ES-I3 (cell line): Measurements from ENCODE around the gene WFDC5.
"Not testable (repeated sequence)": the region's sequence is repeated elsewhere in the genome, so short reads cannot be mapped to it uniquely, and the experiment has no call there.

Experiments used
- H3K36me3 ChIP-seq: 2 replicates; pipeline ENCODE4 v1.6.1; 2013; ENCODE audit warnings: mild to moderate bottlenecking, low read length, control low read depth, moderate library complexity; ENCODE audit not compliant: insufficient read depth
- H3K4me1 ChIP-seq: 2 replicates; pipeline ENCODE4 v1.6.1; 2013; ENCODE audit warnings: mild to moderate bottlenecking, control low read depth, low read length; ENCODE audit not compliant: insufficient read depth
- H3K9ac ChIP-seq: 2 replicates; pipeline ENCODE4 v1.6.1; 2013; ENCODE audit warnings: low read depth, mild to moderate bottlenecking, low read length, moderate library complexity
- H3K9me3 ChIP-seq: 2 replicates; pipeline ENCODE4 v1.6.1; 2013; ENCODE audit warnings: mild to moderate bottlenecking, low read length, moderate library complexity; ENCODE audit not compliant: control insufficient read depth, insufficient read depth

WFDC5 gene

DNA sequence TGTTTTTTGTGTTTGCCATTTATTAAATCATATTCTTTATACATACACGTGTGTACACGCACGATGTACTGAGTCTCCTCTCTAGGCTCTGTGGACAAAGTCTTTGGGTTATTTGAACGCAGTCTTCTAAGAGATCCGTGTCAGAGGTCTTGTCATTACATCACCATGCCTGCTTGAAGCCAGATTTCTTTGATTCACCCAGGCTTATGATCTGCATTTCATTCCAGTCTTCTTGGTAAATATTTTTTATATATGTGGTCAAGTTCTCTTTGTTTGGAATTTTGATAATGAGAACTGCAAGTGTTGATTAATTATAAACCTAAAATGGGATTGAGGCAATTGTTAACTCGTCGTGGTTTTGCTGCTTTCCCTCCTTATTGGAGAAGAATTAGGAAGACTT is 48.6 kb downstream of the WFDC5 start:
- H3K9me3 ChIP-seq = peaks cover 3% of the 10 kb centered on the region; the same call in 1 of the 2 replicates
- H3K36me3 ChIP-seq = no peaks in the 10 kb centered on the region
- no peak overlapping the region for H3K9ac ChIP-seq
- H3K4me1 ChIP-seq = no peaks in the 10 kb centered on the region

DNA sequence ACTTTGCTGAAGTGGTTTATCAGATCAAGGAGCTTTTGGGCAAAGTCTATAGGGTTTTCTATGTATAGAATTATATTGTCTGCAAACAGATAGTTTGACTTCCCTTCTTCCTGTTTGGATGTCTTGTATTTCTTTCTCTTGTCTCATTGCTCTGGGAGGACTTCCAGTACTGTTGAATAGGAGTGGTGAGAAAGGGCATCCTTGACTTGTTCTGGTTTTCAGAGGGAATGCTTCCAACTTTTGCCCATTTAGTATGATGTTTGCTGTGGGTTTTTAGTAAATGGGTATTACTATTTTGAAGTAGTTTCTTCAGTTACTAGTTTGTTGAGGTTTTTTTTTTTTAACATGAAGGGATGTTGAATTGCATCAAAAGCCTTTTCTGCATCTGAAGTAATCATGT is 50.2 kb downstream of the WFDC5 start:
- H3K4me1 ChIP-seq = no peaks in the 10 kb centered on the region
- no peak overlapping the region for H3K9ac ChIP-seq
- no peaks in the 10 kb centered on the region for H3K36me3 ChIP-seq
- H3K9me3 ChIP-seq = peaks cover 3% of the 10 kb centered on the region; the same call in 1 of the 2 replicates

GRCh38 chr20:45063107-45063506 is 51.9 kb downstream of the WFDC5 start:
- not testable (repeated sequence) for H3K4me1 ChIP-seq, H3K9me3 ChIP-seq, H3K36me3 ChIP-seq, H3K9ac ChIP-seq

GRCh38 chr20:45061244-45061643 is 53.7 kb downstream of the WFDC5 start:
- Histone ChIP-seq H3K36me3 (no peaks in the 10 kb centered on the region), H3K9ac (no peak overlapping the region), H3K4me1 (no peaks in the 10 kb centered on the region), H3K9me3 (peaks cover 3% of the 10 kb centered on the region; the same call in 1 of the 2 replicates)

GRCh38 chr20:45060294-45060693 is 54.7 kb downstream of the WFDC5 start:
- H3K36me3 ChIP-seq = no peaks in the 10 kb centered on the region

More at GRCh38 chr20:45060294-45060693, 54.7 kb downstream of the WFDC5 start:
- H3K9ac ChIP-seq = no peak overlapping the region
- H3K9me3 ChIP-seq = peaks cover 3% of the 10 kb centered on the region; the same call in 1 of the 2 replicates
- no peaks in the 10 kb centered on the region for H3K4me1 ChIP-seq
